DND-41 (cell line): ENCODE measurements around the gene LYG2.

Experiments used
- CTCF ChIP-seq: IDR thresholded peaks from 2 replicates; pipeline ENCODE4 v1.5.1; 2012; ENCODE audit warnings: borderline replicate concordance, low read length, moderate library complexity, mild to moderate bottlenecking; ENCODE audit not compliant: poor library complexity, severe bottlenecking; ENCODE audit errors: extremely low read depth
- EZH2 ChIP-seq: IDR thresholded peaks from 3 replicates; pipeline ENCODE4 v1.6.1; 2012; ENCODE audit warnings: borderline replicate concordance, low read depth, mild to moderate bottlenecking, moderate library complexity, low read length, inconsistent platforms; ENCODE audit not compliant: severe bottlenecking

- TF ChIP-seq CTCF (no peak), EZH2 (no peak)
Observed at GRCh38 chr2:99299580-99299979, 44.1 kb upstream of the LYG2 start.
